ENCODE measurements around the gene MC5R.

The MC5R gene

DNA sequence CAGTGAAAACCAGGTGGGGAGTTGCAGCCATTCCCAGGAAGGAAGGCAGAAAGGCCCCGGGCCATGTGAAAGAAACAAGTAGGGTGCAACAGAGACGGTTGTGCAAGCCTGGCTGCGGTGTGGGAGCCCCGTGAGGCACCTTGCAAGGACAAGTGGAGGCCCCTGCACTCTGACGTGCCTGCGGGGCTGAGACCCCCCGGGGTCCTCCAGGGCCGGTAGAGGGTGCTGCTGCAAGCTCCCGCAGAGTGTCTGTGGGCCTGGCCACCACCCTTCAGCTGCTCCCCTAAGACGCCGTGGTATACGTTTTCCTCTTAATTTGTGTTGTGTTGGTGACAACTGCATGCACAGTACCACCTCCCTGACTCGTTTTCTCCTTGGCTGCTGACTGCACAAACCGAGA is 27.4 kb upstream of the MC5R start:
- Histone ChIP-seq H4K20me1 (ENCODE audit: insufficient read depth, low read length) (no peaks in the 10 kb centered on the region), H3K4me1 (ENCODE audit: low read length) (no peaks in the 10 kb centered on the region), H3K79me2 (ENCODE audit: low read length) (no peaks in the 10 kb centered on the region), H3K9me3 (ENCODE audit: insufficient read depth, low read length) (no peaks in the 10 kb centered on the region), H3K27ac (ENCODE audit: low read length) (no peak overlapping the region), H3K4me3 (ENCODE audit: low read length) (no peak overlapping the region), H3K36me3 (replicated peaks; ENCODE audit: low read depth, low read length) (no peaks in the 10 kb centered on the region), H2AFZ (ENCODE audit: low read depth, low read length) (no peak overlapping the region), H3K9ac (ENCODE audit: low read length) (no peak overlapping the region), H3K4me2 (ENCODE audit: low read length) (no peak overlapping the region), H3K27me3 (ENCODE audit: low read depth, low read length) (no peaks in the 10 kb centered on the region; the same call in 1 of the 2 replicates)
- no peak for TF ChIP-seq EZH2phosphoT487 (IDR thresholded peaks at IDR 0.05; ENCODE audit: low read depth)
- TF ChIP-seq, protein P1, sequence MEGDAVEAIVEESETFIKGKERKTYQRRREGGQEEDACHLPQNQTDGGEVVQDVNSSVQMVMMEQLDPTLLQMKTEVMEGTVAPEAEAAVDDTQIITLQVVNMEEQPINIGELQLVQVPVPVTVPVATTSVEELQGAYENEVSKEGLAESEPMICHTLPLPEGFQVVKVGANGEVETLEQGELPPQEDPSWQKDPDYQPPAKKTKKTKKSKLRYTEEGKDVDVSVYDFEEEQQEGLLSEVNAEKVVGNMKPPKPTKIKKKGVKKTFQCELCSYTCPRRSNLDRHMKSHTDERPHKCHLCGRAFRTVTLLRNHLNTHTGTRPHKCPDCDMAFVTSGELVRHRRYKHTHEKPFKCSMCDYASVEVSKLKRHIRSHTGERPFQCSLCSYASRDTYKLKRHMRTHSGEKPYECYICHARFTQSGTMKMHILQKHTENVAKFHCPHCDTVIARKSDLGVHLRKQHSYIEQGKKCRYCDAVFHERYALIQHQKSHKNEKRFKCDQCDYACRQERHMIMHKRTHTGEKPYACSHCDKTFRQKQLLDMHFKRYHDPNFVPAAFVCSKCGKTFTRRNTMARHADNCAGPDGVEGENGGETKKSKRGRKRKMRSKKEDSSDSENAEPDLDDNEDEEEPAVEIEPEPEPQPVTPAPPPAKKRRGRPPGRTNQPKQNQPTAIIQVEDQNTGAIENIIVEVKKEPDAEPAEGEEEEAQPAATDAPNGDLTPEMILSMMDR (IDR thresholded peaks at IDR 0.05; ENCODE audit: low read depth, low read length): no peak

DNA sequence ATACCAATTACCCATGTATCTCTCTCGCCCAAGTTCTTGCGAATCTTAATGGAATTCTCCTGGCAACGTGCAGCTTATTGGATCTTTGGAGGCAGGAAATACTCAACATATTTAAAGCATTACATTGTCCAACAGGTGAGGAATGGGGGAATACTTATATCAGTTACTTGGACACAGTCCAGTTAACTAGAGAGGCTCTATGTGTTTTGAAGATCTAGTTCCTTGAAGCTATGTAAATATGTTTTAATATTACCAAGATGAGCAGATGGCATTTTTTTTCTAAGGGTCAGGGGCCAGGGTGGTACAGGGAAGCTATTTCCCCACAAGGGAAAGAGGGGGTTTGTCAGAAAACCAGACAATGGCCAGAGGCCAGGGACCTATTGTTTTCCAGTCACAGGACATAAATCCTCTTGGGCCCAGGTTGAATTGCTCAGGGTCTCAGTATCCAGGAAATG is 26.8 kb upstream of the MC5R start:
- H3K9ac ChIP-seq (ENCODE audit: low read length): no peak overlapping the region
- H3K27ac ChIP-seq (ENCODE audit: low read length): no peak overlapping the region
- TF ChIP-seq, protein P1 (IDR thresholded peaks at IDR 0.05; ENCODE audit: low read depth, low read length): no peak
- no peak for TF ChIP-seq EZH2phosphoT487 (IDR thresholded peaks at IDR 0.05; ENCODE audit: low read depth)
- H3K4me2 ChIP-seq (ENCODE audit: low read length): no peak overlapping the region
- no peaks in the 10 kb centered on the region for H3K79me2 ChIP-seq (ENCODE audit: low read length)
- no peaks in the 10 kb centered on the region for H4K20me1 ChIP-seq (ENCODE audit: insufficient read depth, low read length)
- H3K4me1 ChIP-seq (ENCODE audit: low read length): no peaks in the 10 kb centered on the region
- no peak overlapping the region for H3K4me3 ChIP-seq (ENCODE audit: low read length)
- no peaks in the 10 kb centered on the region; the same call in 1 of the 2 replicates for H3K27me3 ChIP-seq (ENCODE audit: low read depth, low read length)
- H2AFZ ChIP-seq (ENCODE audit: low read depth, low read length): no peak overlapping the region
- H3K36me3 ChIP-seq (replicated peaks; ENCODE audit: low read depth, low read length): no peaks in the 10 kb centered on the region
- H3K9me3 ChIP-seq (ENCODE audit: insufficient read depth, low read length): no peaks in the 10 kb centered on the region

- no peak overlapping the region for H3K27ac ChIP-seq (ENCODE audit: low read length)
- no peak overlapping the region for H3K4me3 ChIP-seq (ENCODE audit: low read length)
- no peaks in the 10 kb centered on the region for H3K9me3 ChIP-seq (ENCODE audit: insufficient read depth, low read length)
- TF ChIP-seq, protein P1 (IDR thresholded peaks at IDR 0.05; ENCODE audit: low read depth, low read length): no peak
- TF ChIP-seq EZH2phosphoT487 (IDR thresholded peaks at IDR 0.05; ENCODE audit: low read depth): no peak
- H3K27me3 ChIP-seq (ENCODE audit: low read depth, low read length): peaks cover under 1% of the 10 kb centered on the region
- H2AFZ ChIP-seq (ENCODE audit: low read depth, low read length): no peak overlapping the region
- H3K4me2 ChIP-seq (ENCODE audit: low read length): no peak overlapping the region
- H3K4me1 ChIP-seq (ENCODE audit: low read length): no peaks in the 10 kb centered on the region
- no peak overlapping the region for H3K9ac ChIP-seq (ENCODE audit: low read length)
- no peaks in the 10 kb centered on the region for H4K20me1 ChIP-seq (ENCODE audit: insufficient read depth, low read length)
- H3K79me2 ChIP-seq (ENCODE audit: low read length): no peaks in the 10 kb centered on the region
- H3K36me3 ChIP-seq (replicated peaks; ENCODE audit: low read depth, low read length): no peaks in the 10 kb centered on the region
Observed at GRCh38 chr18:13799396-13799795, 24.6 kb upstream of the MC5R start.

DNA sequence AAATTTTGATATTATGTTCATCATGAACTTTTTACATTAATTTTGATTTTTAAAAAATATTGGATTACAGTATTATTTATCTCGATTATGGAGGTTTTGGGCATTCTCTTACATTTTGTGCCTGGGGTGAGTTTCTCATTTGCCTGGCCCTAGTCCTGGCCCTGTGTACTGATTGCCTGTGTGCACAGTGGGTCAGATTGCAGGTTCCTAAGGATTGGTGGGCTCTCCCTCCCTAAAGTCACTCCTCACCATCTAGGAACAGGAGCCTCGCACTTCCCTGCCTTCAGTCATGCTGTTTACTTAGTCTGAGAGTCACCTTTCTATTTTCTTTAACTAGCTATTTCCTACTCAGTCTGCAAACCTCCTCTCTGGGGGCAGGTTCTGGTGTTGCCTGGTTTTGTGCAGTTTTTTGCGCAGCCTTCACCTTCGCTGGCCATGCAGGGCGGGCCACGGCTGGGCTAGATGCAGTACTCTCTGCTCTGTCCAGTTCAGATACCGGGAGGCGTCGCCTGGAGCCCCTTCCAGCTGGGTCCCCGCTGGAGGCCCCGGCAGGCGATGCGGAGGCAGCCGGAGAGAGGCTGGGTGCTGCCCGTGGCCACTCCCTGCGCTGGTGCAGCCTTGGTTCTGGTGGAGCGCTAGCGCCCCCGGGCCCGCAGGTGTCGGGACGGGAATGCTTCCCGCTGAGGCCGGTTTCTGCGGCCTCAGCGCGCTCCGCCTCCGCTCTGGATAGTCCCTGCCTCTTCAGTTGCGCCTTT is 23.3 kb upstream of the MC5R start:
- Histone ChIP-seq H3K9ac (ENCODE audit: low read length) (no peak overlapping the region), H3K27me3 (ENCODE audit: low read depth, low read length) (peaks cover 4% of the 10 kb centered on the region), H3K4me3 (ENCODE audit: low read length) (no peak overlapping the region), H3K79me2 (ENCODE audit: low read length) (no peaks in the 10 kb centered on the region), H3K4me2 (ENCODE audit: low read length) (no peak overlapping the region), H3K9me3 (ENCODE audit: insufficient read depth, low read length) (no peaks in the 10 kb centered on the region), H3K4me1 (ENCODE audit: low read length) (no peaks in the 10 kb centered on the region), H4K20me1 (ENCODE audit: insufficient read depth, low read length) (no peaks in the 10 kb centered on the region), H3K27ac (ENCODE audit: low read length) (no peak overlapping the region), H3K36me3 (replicated peaks; ENCODE audit: low read depth, low read length) (no peaks in the 10 kb centered on the region), H2AFZ (ENCODE audit: low read depth, low read length) (no peak overlapping the region)
- TF ChIP-seq EZH2phosphoT487 (IDR thresholded peaks at IDR 0.05; ENCODE audit: low read depth): no peak
- TF ChIP-seq, protein P1 (IDR thresholded peaks at IDR 0.05; ENCODE audit: low read depth, low read length): no peak

All from OCI-LY3 (cell line).